Activated T-cell treated with anti-CD3 and anti-CD28 coated beads, Interleukin-2, amount 50 U/mL, for 72 hours (primary cell): ENCODE measurements around the gene TSHZ1. TPM values are rescaled to one million over a fixed set of nuclear protein-coding genes. Genes with fewer than 3 reads are reported as not detected.
A peak's percentile ranks its signal among the peaks of the same experiment; 100 is the strongest.
"Not testable (repeated sequence)": the region's sequence is repeated elsewhere in the genome, so short reads cannot be mapped to it uniquely, and the experiment has no call there.

Experiments
- ATAC-seq, 2 donors: fragments of 150-1000 bp; cut with Tn5 transposase; replicated peaks in 1 of 2; 2 replicates each; pipeline ENCODE4 v1.10.0; 2021; ENCODE audit warnings: moderate library complexity in 2 of 2, mild to moderate bottlenecking in 1 of 2
- DNase-seq, 2 donors: peaks; one replicate each; pipeline ENCODE4 v3.0.0; 2021 to 2022; ENCODE audit warnings: mixed read lengths in 1 of 2
- H3K27ac Mint-ChIP-seq: one replicate; pipeline ENCODE4 v1.8.0; 2022; ENCODE audit warnings: mild to moderate bottlenecking, moderate library complexity, mixed read lengths
- H3K27me3 Mint-ChIP-seq: one replicate; pipeline ENCODE4 v1.8.0; 2022; ENCODE audit warnings: low read depth, mixed read lengths
- H3K36me3 Mint-ChIP-seq, 2 donors: one replicate each; pipeline ENCODE4 v1.8.0; 2022; ENCODE audit warnings: mixed read lengths in 2 of 2, mild to moderate bottlenecking in 1 of 2; ENCODE audit not compliant: insufficient read depth in 2 of 2
- H3K4me1 Mint-ChIP-seq: one replicate; pipeline ENCODE4 v1.8.0; 2022; ENCODE audit warnings: low read depth, mixed read lengths
- H3K4me3 Mint-ChIP-seq, 2 donors: one replicate each; pipeline ENCODE4 v1.8.0; 2022; ENCODE audit warnings: mild to moderate bottlenecking in 2 of 2, mixed read lengths in 2 of 2, moderate library complexity in 2 of 2
- H3K9me3 Mint-ChIP-seq, 2 donors: one replicate each; pipeline ENCODE4 v1.8.0; 2022; ENCODE audit warnings: mixed read lengths in 2 of 2
- total RNA-seq, 2 donors: library from RNA; stranded (reverse); gene quantifications; one replicate each; pipeline ENCODE4 v1.2.3, GENCODE V29; 2022

TSHZ1 gene
- total RNA-seq, 2 donors from 2014 or later: 18.1 to 19.2 TPM

DNA sequence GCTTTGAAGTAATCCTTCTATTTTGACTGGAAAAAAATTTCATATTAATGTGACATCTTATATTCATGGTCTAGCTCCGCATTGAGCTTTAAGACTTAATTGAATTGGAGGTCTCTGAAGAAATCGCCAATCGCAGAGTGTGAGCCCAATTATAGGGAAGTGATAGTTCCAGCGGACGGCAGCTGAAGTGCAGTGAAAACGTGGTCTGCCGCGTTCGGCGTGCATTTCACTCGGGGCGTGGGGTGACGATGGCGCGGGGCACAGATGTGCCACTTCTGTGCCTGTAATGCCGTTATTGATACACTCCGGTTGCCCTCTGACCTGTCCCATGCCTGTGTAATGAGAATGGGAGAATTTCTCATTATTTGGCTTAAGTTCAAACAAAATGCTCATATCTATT, 106.7 kb downstream of the TSHZ1 start:
- Mint-ChIP-seq H3K27ac (no peak overlapping the region), H3K4me3 (no peak overlapping the region), H3K4me1 (no peaks in the 10 kb centered on the region), H3K9me3 (no peaks in the 10 kb centered on the region), H3K27me3 (no peaks in the 10 kb centered on the region), H3K36me3 (no peaks in the 10 kb centered on the region)
- DNase-seq (no peak), ATAC-seq (no peak)

DNA sequence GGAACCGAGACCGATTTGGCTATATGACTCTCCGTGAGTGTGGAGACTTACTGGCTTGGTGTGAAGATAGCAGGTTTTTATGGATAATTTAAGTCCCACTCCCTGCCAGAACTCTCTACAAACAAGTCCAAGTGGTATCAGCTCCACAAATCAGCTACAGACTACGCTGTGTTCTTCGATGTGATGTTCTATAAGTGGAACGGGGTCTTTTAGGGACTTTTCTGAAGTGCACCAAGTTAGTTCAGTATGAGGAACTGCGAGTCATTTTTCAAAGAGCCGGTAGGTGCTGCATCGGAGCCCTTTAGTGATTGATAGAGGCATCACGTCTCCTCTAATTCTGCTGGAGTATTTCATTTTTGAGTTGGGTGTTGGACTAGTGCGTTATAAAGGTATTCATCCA, 107.1 kb downstream of the TSHZ1 start:
- Mint-ChIP-seq H3K36me3 (no peaks in the 10 kb centered on the region), H3K9me3 (no peaks in the 10 kb centered on the region), H3K27ac (no peak overlapping the region), H3K4me1 (no peaks in the 10 kb centered on the region), H3K27me3 (no peaks in the 10 kb centered on the region), H3K4me3 (no peak overlapping the region)
- no peak for DNase-seq
- no peak for ATAC-seq

DNA sequence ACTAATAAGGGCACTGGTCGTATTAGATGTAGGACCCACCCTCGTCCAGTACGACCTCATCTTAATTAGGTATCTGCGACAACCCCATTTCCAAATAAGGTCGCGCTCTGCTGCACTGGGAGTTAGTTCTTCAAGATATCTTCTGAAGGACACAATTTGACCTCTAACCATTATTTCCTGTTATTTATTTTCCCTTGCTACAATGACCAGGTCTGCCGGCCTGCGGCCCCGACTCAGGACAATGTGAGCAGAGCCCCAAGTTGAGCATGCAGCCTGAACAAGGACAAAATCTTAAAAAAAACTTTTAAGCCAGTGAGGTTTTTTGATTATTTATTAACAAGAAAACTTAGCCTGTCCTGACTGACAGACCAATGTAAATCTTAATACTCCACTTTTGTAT, 109.3 kb downstream of the TSHZ1 start:
- Mint-ChIP-seq H3K4me3 (no peak overlapping the region), H3K9me3 (no peaks in the 10 kb centered on the region), H3K36me3 (no peaks in the 10 kb centered on the region), H3K27ac (no peak overlapping the region), H3K27me3 (no peaks in the 10 kb centered on the region), H3K4me1 (no peaks in the 10 kb centered on the region)
- ATAC-seq: no peak
- no peak for DNase-seq

DNA sequence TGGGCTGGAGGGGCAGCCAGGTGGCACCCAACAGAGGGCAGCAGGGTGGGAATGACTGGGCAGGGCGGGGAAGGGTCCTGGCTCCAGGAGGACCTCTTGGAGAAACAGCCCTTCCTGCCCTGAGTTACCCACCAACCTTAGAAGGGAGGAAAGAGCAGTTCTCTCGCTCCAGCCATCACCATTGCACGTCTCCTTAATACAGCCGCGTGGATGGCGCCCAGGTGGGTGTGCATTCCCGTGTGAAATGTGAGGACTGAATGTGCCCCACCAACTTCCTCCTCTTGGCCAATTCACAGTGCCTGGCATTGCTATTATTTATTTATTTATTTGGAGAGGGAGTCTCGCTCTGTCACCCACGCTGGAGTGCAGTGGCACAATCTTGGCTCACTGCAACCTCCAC, 109.9 kb downstream of the TSHZ1 start:
- no peak for ATAC-seq
- H3K4me1 Mint-ChIP-seq: no peaks in the 10 kb centered on the region
- no peak for DNase-seq
- H3K27me3 Mint-ChIP-seq: no peaks in the 10 kb centered on the region
- peaks cover 0 to 4% of the 10 kb centered on the region in 2 donors for H3K9me3 Mint-ChIP-seq
- H3K4me3 Mint-ChIP-seq: no peak overlapping the region
- peaks cover 1 to 2% of the 10 kb centered on the region in 2 donors for H3K36me3 Mint-ChIP-seq
- H3K27ac Mint-ChIP-seq: no peak overlapping the region

DNA sequence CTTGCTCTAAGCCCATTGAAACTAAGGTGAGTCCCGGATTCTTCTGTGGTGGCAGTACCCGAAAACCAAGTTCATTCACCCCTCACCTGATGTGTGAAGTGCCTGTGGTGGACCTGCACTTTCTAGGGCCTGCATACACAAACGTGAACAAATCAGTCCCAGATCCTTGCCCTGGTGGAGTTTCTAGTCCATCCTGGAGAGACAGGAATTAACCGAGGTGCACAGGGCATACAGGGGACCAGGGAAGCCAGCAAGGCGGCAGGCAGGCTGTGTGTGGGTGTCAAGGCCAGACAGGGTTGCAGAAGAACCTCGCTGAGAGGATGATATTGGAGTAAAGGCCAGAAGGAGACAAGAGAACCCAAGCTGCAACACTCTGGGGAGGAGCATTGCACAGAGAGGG, 110.8 kb downstream of the TSHZ1 start:
- H3K27me3 Mint-ChIP-seq: peaks cover 5% of the 10 kb centered on the region
- no peak overlapping the region for H3K27ac Mint-ChIP-seq
- H3K4me1 Mint-ChIP-seq: no peaks in the 10 kb centered on the region
- H3K9me3 Mint-ChIP-seq: peaks cover 4 to 6% of the 10 kb centered on the region in 2 donors
- ATAC-seq (no peak), DNase-seq (no peak)
- H3K36me3 Mint-ChIP-seq: peaks cover 3 to 7% of the 10 kb centered on the region in 2 donors
- H3K4me3 Mint-ChIP-seq: no peak overlapping the region

DNA sequence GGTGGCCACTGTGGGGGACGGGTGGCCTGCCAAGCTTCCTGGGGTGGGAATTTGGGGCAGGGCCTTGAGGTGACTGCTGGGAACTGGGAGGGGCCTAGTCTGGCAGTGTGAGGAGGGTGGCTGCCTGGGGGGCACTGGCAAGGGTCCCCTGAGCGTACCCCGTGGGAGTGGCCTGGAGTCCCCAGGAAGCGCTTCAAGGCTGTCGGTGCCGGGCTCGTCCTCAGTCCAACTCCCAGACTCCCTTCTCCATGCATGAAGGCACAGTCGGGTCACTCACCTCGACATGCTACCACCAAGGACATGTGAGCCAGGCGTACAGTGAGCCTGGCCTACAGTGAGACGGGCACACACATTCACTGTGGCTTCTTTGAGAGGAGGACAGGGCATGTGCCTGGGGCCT, 111.6 kb downstream of the TSHZ1 start:
- peaks cover 9% of the 10 kb centered on the region for H3K27me3 Mint-ChIP-seq
- H3K9me3 Mint-ChIP-seq: peaks cover 6% of the 10 kb centered on the region in 2 donors
- no peak for ATAC-seq
- no peaks in the 10 kb centered on the region for H3K4me1 Mint-ChIP-seq
- peaks cover 3 to 12% of the 10 kb centered on the region in 2 donors for H3K36me3 Mint-ChIP-seq
- H3K27ac Mint-ChIP-seq: no peak overlapping the region
- DNase-seq: no peak
- no peak overlapping the region for H3K4me3 Mint-ChIP-seq

DNA sequence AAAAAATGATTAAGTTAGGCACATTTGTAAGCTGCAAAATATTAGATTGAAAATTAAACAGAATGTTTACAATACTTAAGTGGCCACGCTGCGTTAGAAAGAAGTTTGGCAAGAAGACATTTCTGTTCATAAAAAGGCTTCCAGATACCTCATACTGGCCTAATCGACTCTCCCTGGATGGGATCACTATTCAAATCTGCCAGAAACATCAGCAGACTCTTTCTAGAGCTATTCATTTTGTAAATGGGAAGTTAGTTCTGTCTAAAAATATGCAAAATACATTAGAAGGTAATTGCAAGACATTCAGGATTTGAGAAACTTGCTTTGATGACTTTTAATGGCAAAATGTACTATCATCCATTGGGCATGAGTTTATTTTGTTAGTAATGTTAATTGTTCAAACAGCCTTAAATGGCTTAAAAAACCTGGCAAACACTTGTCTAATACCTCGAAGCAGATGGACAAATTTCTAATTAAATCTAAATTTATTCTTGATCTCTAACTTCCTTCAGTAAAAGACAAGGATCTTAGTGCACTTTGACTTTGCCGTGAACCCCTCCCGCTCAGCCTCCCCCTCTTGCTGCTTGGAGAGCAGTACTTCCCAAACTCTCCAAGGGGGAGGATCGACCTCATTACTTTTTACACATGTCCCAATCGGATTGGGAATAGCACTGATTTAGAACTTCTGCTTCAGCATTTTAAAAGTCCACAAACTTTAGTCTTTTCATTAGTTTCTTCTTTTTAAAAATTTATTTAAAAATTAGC, 113.4 kb downstream of the TSHZ1 start:
- H3K27me3 Mint-ChIP-seq: peaks cover 9% of the 10 kb centered on the region
- H3K4me3 Mint-ChIP-seq: no peak overlapping the region
- DNase-seq (no peak), ATAC-seq (no peak)
- H3K4me1 Mint-ChIP-seq: no peaks in the 10 kb centered on the region
- H3K9me3 Mint-ChIP-seq: peaks cover 6% of the 10 kb centered on the region in 2 donors
- H3K27ac Mint-ChIP-seq: no peak overlapping the region
- H3K36me3 Mint-ChIP-seq: peaks cover 3 to 17% of the 10 kb centered on the region in 2 donors

DNA sequence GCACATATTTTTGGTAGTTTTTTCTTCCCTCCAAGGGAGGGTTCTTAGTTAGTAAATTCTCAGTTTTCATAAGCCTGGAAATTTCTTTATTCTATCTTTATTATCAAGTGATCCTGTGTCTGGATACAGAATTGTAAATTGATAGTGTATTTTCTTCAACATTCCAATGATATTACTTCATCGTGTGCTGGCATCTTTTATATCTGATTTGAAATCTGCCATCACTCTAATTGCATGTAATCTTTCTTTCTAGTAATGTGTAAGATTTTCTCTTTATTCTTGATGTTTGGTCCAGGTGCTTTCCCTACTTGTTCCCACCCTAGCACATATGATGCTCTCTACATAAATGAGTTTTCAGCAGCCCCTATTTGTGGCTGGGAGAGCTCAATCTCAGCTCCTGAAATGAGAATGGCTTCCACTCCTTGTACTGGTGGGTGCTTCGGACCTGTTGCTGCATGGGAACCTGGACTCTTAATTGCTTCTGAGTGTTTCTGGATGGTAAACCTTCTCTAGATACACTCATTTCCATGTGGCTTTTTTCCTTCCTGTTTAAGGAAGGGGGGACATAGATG, 114.2 kb downstream of the TSHZ1 start:
- peaks cover 1% of the 10 kb centered on the region for H3K4me1 Mint-ChIP-seq
- peak in 1 of 2 donors; percentile 43 for ATAC-seq
- H3K27ac Mint-ChIP-seq: no peak overlapping the region
- DNase-seq: no peak
- no peak overlapping the region for H3K4me3 Mint-ChIP-seq
- peaks cover 6% of the 10 kb centered on the region in 2 donors for H3K9me3 Mint-ChIP-seq
- peaks cover 3 to 17% of the 10 kb centered on the region in 2 donors for H3K36me3 Mint-ChIP-seq
- H3K27me3 Mint-ChIP-seq: peaks cover 9% of the 10 kb centered on the region

DNA sequence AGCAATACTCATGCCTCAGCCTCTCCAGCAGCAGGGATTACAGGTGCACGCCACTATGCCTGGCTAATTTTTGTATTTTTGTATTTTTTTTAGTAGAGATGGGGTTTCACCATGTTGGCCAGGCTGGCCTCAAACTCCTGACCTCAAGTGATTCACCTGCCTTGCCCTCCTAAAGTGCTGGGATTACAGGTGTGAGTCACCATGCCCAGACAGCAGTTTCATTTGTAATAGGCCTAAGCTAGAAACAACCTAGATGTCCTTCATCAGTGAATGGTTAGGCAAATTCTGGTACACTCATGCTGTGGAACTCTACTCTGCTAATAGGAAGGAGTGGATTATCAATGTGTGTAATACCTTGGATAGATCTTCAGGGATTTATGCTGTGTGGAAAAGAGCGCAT, 119.2 kb downstream of the TSHZ1 start:
- not testable (repeated sequence) for H3K9me3 Mint-ChIP-seq, H3K4me3 Mint-ChIP-seq, H3K4me1 Mint-ChIP-seq, H3K27me3 Mint-ChIP-seq
- peak overlapping the region; percentile 13 for H3K27ac Mint-ChIP-seq
- ATAC-seq (peak; percentile 74 to 79), DNase-seq (peak; percentile 5 to 29)
- peaks cover 3 to 17% of the 10 kb centered on the region in 2 donors for H3K36me3 Mint-ChIP-seq

DNA sequence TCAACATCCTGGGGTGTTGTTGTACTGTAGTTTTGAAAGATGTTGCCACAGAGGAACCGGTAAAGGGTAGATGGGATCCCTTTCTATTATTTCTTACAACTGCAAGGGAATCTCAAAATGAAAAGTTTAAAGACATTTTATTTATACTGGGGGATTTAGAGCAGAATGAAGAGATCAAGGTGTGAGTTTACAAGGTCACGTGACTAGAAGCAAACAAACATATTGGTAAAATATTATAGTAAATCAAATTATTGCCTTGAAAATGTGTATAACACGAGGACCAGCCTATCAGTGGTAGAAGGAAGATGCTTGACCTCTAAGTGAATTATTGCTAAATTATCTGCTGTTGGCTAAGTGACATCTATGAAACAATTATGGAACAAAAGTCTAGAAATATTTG, 119.7 kb downstream of the TSHZ1 start:
- DNase-seq (no peak), ATAC-seq (no peak)
- H3K36me3 Mint-ChIP-seq: peaks cover 2 to 17% of the 10 kb centered on the region in 2 donors
- no peak overlapping the region for H3K27ac Mint-ChIP-seq
- no peak overlapping the region for H3K4me3 Mint-ChIP-seq
- H3K27me3 Mint-ChIP-seq: peaks cover 9% of the 10 kb centered on the region
- peaks cover 4 to 6% of the 10 kb centered on the region in 2 donors for H3K9me3 Mint-ChIP-seq
- H3K4me1 Mint-ChIP-seq: peaks cover 7% of the 10 kb centered on the region

DNA sequence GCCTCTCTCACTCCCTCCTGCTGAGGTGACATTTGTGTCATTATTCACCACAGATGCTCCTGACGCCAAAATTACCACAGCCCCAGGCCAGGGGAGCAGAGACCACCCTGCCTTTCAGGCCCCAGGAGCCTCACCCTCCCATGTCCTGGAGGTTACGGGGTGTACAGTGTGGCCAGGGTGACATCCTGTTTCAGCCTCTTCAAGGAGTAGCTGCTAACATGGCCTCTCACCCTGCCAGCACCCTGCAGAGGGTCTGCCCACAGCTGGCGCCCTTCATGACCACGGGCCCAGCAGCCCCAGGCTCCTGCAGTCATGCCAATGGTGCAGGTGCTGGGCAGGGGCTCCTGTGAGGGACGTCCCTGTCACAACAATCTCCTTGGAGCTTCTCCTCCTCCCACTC, 124.3 kb downstream of the TSHZ1 start:
- H3K4me3 Mint-ChIP-seq: no peak overlapping the region
- H3K4me1 Mint-ChIP-seq: peaks cover 4% of the 10 kb centered on the region
- H3K36me3 Mint-ChIP-seq: no peaks in the 10 kb centered on the region
- DNase-seq: no peak
- no peak overlapping the region for H3K27ac Mint-ChIP-seq
- no peak for ATAC-seq
- H3K9me3 Mint-ChIP-seq: no peaks in the 10 kb centered on the region
- H3K27me3 Mint-ChIP-seq: no peaks in the 10 kb centered on the region

DNA sequence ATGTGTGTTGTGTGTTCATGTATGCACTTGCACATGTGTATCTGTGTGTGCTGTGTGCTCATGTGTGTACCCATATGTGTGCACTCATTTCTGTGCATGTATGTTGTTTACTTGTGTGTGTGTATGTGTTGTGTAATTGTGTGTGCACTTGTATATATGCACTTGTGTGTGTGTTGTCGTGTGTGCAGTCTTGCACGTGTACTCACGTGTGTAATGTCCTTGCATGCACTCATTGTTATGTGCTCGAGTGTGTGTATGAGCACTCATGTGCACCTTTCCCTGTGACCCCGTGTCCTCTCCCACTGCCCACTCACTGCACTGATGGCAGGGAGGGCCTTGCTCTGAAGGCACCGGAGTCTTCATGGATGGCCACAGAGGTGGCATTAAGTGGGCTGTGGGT, 124.9 kb downstream of the TSHZ1 start:
- Mint-ChIP-seq H3K4me3 (no peak overlapping the region), H3K27ac (no peak overlapping the region)

DNA sequence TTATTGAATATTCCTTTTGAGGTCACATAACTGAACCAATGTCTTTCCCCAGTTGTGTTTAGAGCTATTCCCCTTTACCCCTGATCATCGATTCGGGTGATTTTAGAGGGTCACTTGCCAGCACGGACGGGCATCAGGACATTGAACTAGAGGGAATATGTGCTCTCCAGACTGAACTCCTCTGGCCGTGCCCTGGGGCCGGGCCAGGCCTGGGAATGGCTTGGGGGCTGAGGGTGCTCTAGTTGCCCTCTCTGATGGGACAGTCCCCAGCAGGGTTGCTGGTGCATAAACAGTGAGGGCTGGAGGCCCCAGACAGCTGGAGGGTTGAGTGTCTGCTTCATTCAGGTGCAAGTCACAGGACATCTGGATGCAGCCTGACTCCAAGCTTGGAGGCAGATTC, 126.2 kb downstream of the TSHZ1 start:
- H3K27me3 Mint-ChIP-seq: no peaks in the 10 kb centered on the region
- no peaks in the 10 kb centered on the region for H3K4me1 Mint-ChIP-seq
- H3K36me3 Mint-ChIP-seq: no peaks in the 10 kb centered on the region
- H3K27ac Mint-ChIP-seq: no peak overlapping the region
- no peak overlapping the region for H3K4me3 Mint-ChIP-seq
- H3K9me3 Mint-ChIP-seq: no peaks in the 10 kb centered on the region
- DNase-seq (no peak), ATAC-seq (no peak)

More for the DNA sequence above, 124.9 kb downstream of the TSHZ1 start:
- Mint-ChIP-seq H3K4me1 (no peaks in the 10 kb centered on the region), H3K27me3 (no peaks in the 10 kb centered on the region), H3K36me3 (no peaks in the 10 kb centered on the region), H3K9me3 (no peaks in the 10 kb centered on the region)
- no peak for ATAC-seq
- DNase-seq: no peak

DNA sequence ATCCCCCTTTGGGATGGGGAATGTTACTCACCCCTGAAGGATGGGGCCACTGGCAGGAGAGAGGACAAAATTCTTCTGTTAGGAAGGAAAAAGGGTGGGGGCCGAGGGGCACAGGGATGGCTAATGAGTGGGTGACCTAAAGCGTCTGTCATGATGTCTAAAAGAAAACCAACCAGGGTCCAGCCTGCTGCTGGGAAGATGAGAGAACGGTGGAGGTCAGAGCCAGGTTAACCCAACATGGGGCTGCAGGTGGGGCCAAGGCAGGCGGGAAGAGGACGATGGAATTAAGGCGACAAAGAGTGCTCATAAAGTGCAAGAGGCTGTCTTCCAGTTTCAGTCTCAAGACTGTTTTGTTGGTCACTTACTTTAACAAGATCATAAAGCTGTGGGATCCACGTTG, 126.8 kb downstream of the TSHZ1 start:
- Mint-ChIP-seq H3K4me1 (no peaks in the 10 kb centered on the region), H3K9me3 (no peaks in the 10 kb centered on the region), H3K27ac (no peak overlapping the region), H3K36me3 (no peaks in the 10 kb centered on the region), H3K27me3 (no peaks in the 10 kb centered on the region), H3K4me3 (no peak overlapping the region)
- no peak for DNase-seq
- no peak for ATAC-seq
